CD4-positive, alpha-beta T cell treated with Interferon gamma for 1 hour (primary cell): ENCODE data around the gene RPL27A.

ENCODE experiments used
- DNase-seq: peaks from one replicate; pipeline ENCODE4 v3.0.0-alpha.2; 2020

RPL27A gene

GRCh38 chr11:8676458-8676857 lies 6.1 kb upstream of the RPL27A start:
- no peak for DNase-seq

- no peak for DNase-seq
These were observed 3.6 kb upstream of the RPL27A start for GRCh38 chr11:8679006-8679405.

GRCh38 chr11:8681837-8682302 lies 722 bp upstream of the RPL27A start:
- no peak for DNase-seq

- DNase-seq, result no peak
These were observed 669 bp downstream of the RPL27A start for GRCh38 chr11:8683115-8683807.

DNA sequence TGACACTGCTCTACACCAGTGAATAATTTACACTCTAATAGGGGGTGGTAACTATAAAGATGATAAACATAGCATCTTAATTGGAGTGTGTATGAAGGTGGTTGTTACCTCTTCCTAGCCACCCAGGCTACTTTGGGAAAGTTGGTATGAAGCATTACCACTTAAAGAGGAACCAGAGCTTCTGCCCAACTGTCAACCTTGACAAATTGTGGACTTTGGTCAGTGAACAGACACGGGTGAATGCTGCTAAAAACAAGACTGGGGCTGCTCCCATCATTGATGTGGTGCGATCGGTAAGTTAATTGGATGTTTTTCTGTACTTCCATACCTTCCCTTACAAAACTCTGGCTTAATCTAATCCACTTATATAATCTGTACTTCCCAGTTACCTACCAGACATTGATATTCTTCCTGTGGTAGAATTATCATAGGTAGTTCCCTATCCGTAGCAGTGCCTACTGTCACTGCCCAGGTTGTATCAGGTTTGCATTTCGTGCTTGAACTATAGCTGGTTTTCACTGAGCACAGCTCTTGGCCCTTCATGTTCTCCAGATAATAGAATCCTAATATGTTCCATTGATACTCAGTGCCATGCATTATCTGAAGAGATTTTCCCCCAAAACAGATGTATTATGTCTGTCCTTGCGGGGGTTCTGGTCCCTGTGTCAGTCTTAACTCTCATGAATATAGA lies 2.2 kb downstream of the RPL27A start:
- DNase-seq, result no peak

GRCh38 chr11:8685306-8685705 lies 2.7 kb downstream of the RPL27A start:
- no peak for DNase-seq

DNA sequence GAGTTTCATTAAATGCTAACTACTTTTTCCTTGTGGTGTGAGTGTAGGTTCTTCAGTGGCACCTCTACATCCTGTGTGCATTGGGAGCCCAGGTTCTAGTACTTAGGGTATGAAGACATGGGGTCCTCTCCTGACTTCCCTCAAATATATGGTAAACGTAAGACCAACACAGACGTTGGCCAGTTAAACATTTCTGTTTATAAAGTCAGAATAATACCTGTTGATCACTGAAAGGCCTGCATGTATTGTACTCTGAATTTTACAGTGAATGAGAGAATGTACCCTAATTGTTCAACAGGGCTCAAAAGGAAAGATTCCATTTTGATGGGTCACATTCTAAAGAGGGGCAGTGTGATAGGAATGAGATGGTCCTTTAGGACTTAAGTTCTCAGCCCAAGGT lies 3.2 kb downstream of the RPL27A start:
- DNase-seq, result no peak

GRCh38 chr11:8686325-8686724 lies 3.7 kb downstream of the RPL27A start:
- DNase-seq, result no peak

- DNase-seq, result peak; percentile 89
These were observed 6.1 kb downstream of the RPL27A start for GRCh38 chr11:8688414-8689362.

- DNase-seq, result no peak
These were observed 7.2 kb downstream of the RPL27A start for GRCh38 chr11:8689726-8690255.

- no peak for DNase-seq
These were observed 8.1 kb downstream of the RPL27A start for GRCh38 chr11:8690374-8691342.

DNA sequence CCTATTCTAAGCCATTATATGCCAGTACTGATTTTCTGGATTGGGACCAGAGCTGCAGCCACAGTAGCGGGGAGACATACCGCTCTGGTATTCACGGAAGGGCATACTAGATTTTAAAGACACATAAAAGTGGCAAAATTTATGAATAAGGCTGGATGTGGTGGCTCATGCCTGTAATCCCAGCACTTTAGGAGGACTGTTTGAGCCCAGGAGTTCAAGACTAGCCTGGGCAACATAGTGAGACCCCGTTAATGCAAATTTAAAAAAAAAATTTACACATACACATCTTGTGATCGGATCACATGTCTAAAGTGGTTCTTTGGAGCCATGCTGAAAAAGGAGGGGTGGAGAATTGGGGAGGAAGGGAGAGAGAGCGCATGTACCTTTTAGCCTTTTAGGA lies 9.0 kb downstream of the RPL27A start:
- DNase-seq, result no peak

GRCh38 chr11:8692417-8692816 lies 9.8 kb downstream of the RPL27A start:
- no peak for DNase-seq

GRCh38 chr11:8693010-8693551 lies 10.5 kb downstream of the RPL27A start:
- no peak for DNase-seq

DNA sequence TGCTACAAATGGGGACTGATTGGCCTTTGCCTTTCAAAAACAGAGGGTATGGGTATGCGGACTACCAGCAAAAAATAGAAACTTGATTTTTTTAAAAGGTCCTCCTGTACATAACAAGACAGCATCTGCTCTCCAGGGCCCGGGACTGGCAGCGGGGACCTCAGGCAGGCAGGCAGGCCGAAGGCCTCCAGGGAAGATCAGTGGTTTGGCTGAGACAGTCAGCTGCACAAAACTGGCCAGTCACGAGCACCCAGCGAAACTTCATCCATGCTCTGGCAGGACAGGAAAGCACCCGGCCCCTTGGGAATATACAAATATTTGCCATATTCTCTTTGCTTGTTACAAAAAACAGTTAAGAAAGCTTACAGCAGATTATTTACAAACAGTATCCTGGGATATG lies 11.0 kb downstream of the RPL27A start:
- no peak for DNase-seq

DNA sequence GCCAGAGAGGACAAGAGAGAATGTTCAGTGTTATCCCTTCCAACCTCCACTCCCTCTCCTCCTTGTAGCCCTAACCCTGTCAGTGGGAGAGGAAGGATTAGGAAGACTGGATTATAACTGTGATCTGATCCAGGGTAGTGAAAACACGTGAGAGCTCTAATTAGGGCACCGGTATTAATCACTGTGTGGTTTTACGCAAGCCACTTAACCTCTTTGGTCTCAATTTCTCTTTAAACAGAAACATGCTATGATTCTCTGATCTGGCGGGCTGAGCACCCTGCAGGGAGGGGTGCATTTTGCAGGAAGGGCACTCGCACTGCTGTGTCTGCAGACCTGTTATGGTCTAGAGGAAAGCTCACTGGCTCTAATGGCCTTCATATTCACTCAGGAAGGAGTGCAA lies 11.5 kb downstream of the RPL27A start:
- no peak for DNase-seq

DNA sequence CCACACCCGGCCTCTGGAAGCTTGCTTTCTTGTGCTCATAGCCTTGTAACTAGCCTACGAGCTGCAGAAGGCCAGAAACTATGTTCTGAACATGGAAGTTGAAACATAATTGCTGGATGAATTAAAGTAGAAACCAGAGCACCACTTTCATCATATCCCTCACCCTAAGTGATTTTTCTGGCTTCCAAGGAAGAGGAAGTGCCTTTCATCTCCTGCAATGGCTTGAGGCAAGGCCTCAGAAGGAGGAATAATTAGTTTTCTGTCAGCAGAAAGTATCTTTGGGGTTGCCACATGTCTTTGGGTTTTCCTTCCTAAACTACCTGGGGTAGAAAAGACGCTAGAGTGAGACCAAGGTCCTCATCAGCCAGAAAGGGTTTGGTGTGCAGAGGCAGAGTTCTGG lies 14.5 kb downstream of the RPL27A start:
- no peak for DNase-seq

DNA sequence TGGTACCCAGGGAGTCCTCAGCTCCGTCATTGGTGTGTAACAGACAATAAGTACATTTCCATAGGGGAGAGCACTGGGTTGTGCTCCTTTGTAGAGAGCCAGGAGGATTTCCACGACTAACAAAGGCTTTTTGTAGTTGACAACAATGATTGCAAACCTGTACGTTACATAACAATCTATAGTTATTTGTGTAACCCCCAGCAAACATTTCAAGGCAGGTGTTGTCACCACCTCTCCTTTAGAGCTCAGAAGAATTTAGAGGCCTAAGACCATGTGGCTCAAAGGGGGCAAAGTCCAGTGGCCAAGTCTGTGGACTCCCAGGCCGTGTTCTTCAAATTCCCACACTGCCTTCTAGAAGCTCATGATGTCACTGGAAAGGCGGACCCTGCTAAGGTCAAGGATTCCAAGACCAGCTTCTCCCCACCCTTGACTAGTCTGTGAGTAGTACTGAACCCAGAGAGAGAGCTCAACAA lies 15.8 kb downstream of the RPL27A start:
- DNase-seq, result no peak

GRCh38 chr11:8698917-8699441 lies 16.4 kb downstream of the RPL27A start:
- DNase-seq, result no peak

- DNase-seq, result no peak
These were observed 17.3 kb downstream of the RPL27A start for GRCh38 chr11:8699903-8700302.

DNA sequence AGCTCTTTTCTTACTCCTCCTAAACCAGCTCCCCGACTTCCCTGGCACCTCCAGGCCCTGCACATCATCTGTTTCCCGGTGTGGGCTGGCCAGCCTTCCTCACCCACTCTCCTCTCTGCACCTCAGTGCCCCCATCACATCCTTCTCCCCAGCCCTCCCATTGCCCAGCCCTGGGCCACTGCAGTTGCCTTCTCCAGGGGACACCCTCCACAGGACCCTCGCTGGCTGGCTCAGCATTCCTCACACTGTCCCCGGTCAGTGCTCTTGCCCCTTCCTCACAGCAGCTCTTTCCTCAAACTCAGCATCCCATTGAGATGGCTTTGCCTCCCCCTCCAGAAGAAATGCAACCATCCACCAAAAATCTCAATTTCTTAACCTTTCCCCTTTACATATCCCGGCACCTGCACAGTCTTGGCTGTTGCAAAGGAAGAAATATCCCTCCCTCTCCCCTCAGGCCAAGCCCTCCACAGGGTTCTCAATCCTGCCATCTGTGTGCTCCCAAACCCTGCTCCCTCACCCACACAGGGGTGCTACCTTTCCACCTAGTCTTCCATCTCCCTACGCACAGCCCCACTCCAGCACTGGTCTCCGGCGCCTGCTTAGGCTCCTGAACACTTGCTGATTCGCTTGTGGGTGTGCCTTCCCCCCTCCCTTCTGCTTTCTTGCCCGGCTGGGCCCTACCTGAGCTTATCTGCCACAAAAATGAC lies 19.5 kb downstream of the RPL27A start:
- no peak for DNase-seq
